ENCODE measurements around the gene VEZT.

DNA sequence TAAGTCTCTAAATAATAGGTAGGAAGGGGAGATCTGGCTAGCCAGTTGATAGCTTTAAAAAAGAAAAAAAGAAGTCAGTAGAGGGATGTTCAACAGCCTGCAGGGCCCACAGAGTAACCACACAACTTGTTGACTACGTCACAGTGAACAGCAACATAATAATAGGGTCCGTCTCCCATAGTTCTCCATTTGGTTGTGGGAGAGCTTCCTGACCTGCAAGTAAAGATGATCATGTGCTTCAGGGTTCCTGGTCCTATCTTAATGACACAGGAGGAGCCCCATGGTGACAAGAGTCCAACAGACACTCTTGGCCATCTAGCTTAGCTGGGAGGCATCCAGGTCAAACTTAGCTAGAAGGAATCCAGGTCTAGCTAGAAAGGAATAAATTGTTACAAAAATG, 36.5 kb upstream of the VEZT start:
- no peak for TF ChIP-seq POLR2AphosphoS5 (IDR thresholded peaks at IDR 0.05; ENCODE audit: low read depth, low read length)
- TF ChIP-seq TAF1 (IDR thresholded peaks at IDR 0.05; ENCODE audit: borderline replicate concordance, low read depth, low read length) = no peak

All from GM12892 (cell line).